Measurements from ENCODE around the gene TLCD2. TPM values are rescaled to one million over a fixed set of nuclear protein-coding genes. Genes with fewer than 3 reads are reported as not detected.
"Not testable (repeated sequence)": the region's sequence is repeated elsewhere in the genome, so short reads cannot be mapped to it uniquely, and the experiment has no call there.

The TLCD2 gene
- total RNA-seq, 1 donor = 4.7 TPM

GRCh38 chr17:1684378-1685189, 25.6 kb downstream of the TLCD2 start, which contains the start of gene PRPF8:
Gene PRPF8 (minus strand): TSS chr17:1684867. CDS start chr17:1684571, 296 bp downstream.
- Histone ChIP-seq H3K36me3 (ENCODE audit: insufficient read depth, low read length) (peaks cover 39% of the 10 kb centered on the region), H3K9me3 (ENCODE audit: low read depth, low read length) (no peaks in the 10 kb centered on the region), H3K4me1 (ENCODE audit: insufficient read depth, low read length) (peaks cover 9% of the 10 kb centered on the region), H3K4me2 (ENCODE audit: insufficient read depth, low read length) (peak within 1 kb of the TSS; percentile 99), H3K27ac (ENCODE audit: low read depth, low read length) (peak within 1 kb of the TSS; percentile 77), H3K79me2 (ENCODE audit: insufficient read depth, low read length) (peaks cover 50% of the 10 kb centered on the region), H3K27me3 (ENCODE audit: insufficient read depth, low read length) (no peaks in the 10 kb centered on the region), H4K20me1 (ENCODE audit: insufficient read depth, low read length) (peaks cover 28% of the 10 kb centered on the region), H3K4me3 (ENCODE audit: insufficient read depth, low read length) (peak within 1 kb of the TSS; percentile 96), H2AFZ (ENCODE audit: low read length) (peak within 1 kb of the TSS; percentile 100)
- DNase-seq (ENCODE audit: insufficient read length, low spot score, missing footprints) = peak; percentile 100
- no peak for TF ChIP-seq CTCF (IDR thresholded peaks at IDR 0.05; ENCODE audit: extremely low read depth, low read depth, low read length)

DNA sequence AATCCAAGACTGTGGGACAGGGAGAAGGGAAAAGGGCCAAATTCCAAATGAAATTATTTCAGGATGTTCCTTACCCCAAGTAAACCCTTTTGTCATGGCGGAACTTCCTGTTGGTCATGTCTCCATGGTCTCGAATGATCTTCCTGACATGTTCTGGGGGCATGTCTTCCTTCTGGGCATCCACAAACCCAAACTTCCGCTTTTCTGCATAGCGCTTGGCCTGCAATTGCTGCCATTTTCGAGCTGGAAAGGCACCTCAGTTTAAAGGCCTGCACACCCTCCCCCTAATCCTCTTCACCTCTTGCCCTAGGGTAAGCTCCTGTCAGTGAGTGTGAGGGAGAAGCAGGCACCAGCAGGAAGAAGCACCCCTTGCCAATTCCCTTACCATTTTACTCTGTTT, 26.7 kb downstream of the TLCD2 start:
- Histone ChIP-seq H3K4me2 (ENCODE audit: insufficient read depth, low read length) (peak overlapping the region; percentile 99), H4K20me1 (ENCODE audit: insufficient read depth, low read length) (peaks cover 37% of the 10 kb centered on the region), H3K4me3 (ENCODE audit: insufficient read depth, low read length) (peak overlapping the region; percentile 96), H2AFZ (ENCODE audit: low read length) (no peak overlapping the region), H3K4me1 (ENCODE audit: insufficient read depth, low read length) (peaks cover 9% of the 10 kb centered on the region), H3K79me2 (ENCODE audit: insufficient read depth, low read length) (peaks cover 56% of the 10 kb centered on the region), H3K27me3 (ENCODE audit: insufficient read depth, low read length) (no peaks in the 10 kb centered on the region), H3K27ac (ENCODE audit: low read depth, low read length) (peak overlapping the region; percentile 77), H3K9me3 (ENCODE audit: low read depth, low read length) (no peaks in the 10 kb centered on the region), H3K36me3 (ENCODE audit: insufficient read depth, low read length) (peaks cover 51% of the 10 kb centered on the region)
- DNase-seq (ENCODE audit: insufficient read length, low spot score, missing footprints) = peak; percentile 57
- TF ChIP-seq CTCF (IDR thresholded peaks at IDR 0.05; ENCODE audit: extremely low read depth, low read depth, low read length) = no peak

DNA sequence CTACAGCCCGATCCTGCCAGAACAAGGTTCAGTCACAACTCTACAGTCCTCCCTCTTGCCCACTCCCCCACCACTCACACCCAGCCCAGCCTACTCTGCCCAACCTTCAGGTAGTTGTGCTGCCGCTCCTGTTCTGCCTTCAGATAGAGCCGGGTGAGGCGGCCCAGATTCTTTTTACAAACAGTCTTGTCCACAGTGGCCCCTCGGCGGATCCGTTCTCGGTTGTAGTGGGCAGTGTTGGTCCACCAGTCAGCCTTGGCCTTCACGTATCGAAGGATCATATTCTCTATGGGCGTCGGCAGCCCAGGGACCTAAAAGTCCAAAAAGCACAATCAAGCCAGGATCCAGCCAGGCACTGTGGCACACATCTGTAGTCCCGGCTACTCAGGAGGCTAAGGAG, 33.8 kb downstream of the TLCD2 start:
- no peaks in the 10 kb centered on the region for H3K9me3 ChIP-seq (ENCODE audit: low read depth, low read length)
- H3K4me3 ChIP-seq (ENCODE audit: insufficient read depth, low read length) = no peak overlapping the region
- no peak overlapping the region for H3K27ac ChIP-seq (ENCODE audit: low read depth, low read length)
- no peaks in the 10 kb centered on the region for H3K27me3 ChIP-seq (ENCODE audit: insufficient read depth, low read length)
- DNase-seq (ENCODE audit: insufficient read length, low spot score, missing footprints) = no peak
- peaks cover 97% of the 10 kb centered on the region for H3K36me3 ChIP-seq (ENCODE audit: insufficient read depth, low read length)
- no peak for TF ChIP-seq CTCF (IDR thresholded peaks at IDR 0.05; ENCODE audit: extremely low read depth, low read depth, low read length)
- peaks cover 34% of the 10 kb centered on the region for H4K20me1 ChIP-seq (ENCODE audit: insufficient read depth, low read length)
- peaks cover 33% of the 10 kb centered on the region for H3K79me2 ChIP-seq (ENCODE audit: insufficient read depth, low read length)
- H3K4me2 ChIP-seq (ENCODE audit: insufficient read depth, low read length) = no peak overlapping the region
- no peaks in the 10 kb centered on the region for H3K4me1 ChIP-seq (ENCODE audit: insufficient read depth, low read length)
- H2AFZ ChIP-seq (ENCODE audit: low read length) = no peak overlapping the region

- H3K36me3 ChIP-seq (ENCODE audit: insufficient read depth, low read length) = peaks cover 86% of the 10 kb centered on the region
- H3K4me1 ChIP-seq (ENCODE audit: insufficient read depth, low read length) = peaks cover 6% of the 10 kb centered on the region
- no peak overlapping the region for H3K4me3 ChIP-seq (ENCODE audit: insufficient read depth, low read length)
- H3K27ac ChIP-seq (ENCODE audit: low read depth, low read length) = no peak overlapping the region
- peaks cover 21% of the 10 kb centered on the region for H4K20me1 ChIP-seq (ENCODE audit: insufficient read depth, low read length)
- no peaks in the 10 kb centered on the region for H3K27me3 ChIP-seq (ENCODE audit: insufficient read depth, low read length)
- no peak overlapping the region for H2AFZ ChIP-seq (ENCODE audit: low read length)
- no peaks in the 10 kb centered on the region for H3K9me3 ChIP-seq (ENCODE audit: low read depth, low read length)
- H3K79me2 ChIP-seq (ENCODE audit: insufficient read depth, low read length) = peaks cover 17% of the 10 kb centered on the region
- DNase-seq (ENCODE audit: insufficient read length, low spot score, missing footprints) = peak; percentile 43
- no peak for TF ChIP-seq CTCF (IDR thresholded peaks at IDR 0.05; ENCODE audit: extremely low read depth, low read depth, low read length)
- no peak overlapping the region for H3K4me2 ChIP-seq (ENCODE audit: insufficient read depth, low read length)
Measured at GRCh38 chr17:1673041-1673785, 37.0 kb downstream of the TLCD2 start.

DNA sequence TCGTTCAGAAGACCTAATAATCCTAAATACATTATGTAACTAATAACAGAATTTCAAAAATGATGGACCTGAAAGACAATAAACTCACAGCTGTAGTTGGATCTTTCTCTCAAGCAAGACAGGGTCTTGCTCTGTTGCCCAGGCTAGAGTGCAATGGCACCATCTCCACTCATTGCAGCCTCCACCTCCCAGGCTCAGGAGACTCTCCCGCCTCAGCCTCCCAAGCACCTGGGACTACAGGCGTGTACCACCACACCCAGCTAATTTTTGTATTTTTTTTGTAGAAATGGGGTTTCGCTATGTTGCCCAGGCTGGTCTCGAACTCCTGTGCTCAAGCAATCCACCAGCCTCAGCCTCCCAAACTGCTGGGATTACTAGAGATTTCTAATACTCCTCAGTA, 46.2 kb downstream of the TLCD2 start:
- H3K4me3 ChIP-seq (ENCODE audit: insufficient read depth, low read length); H3K9me3 ChIP-seq (ENCODE audit: low read depth, low read length); H3K27me3 ChIP-seq (ENCODE audit: insufficient read depth, low read length); H3K4me2 ChIP-seq (ENCODE audit: insufficient read depth, low read length); H3K4me1 ChIP-seq (ENCODE audit: insufficient read depth, low read length); H3K27ac ChIP-seq (ENCODE audit: low read depth, low read length); H4K20me1 ChIP-seq (ENCODE audit: insufficient read depth, low read length); H2AFZ ChIP-seq (ENCODE audit: low read length): not testable (repeated sequence)
- peak; percentile 80 for DNase-seq (ENCODE audit: insufficient read length, low spot score, missing footprints)
- H3K36me3 ChIP-seq (ENCODE audit: insufficient read depth, low read length) = peaks cover 71% of the 10 kb centered on the region
- H3K79me2 ChIP-seq (ENCODE audit: insufficient read depth, low read length) = peaks cover 19% of the 10 kb centered on the region
